WTC11 (cell line): Measurements from ENCODE around the gene DCUN1D2.

Experiments used
- ATF3 ChIP-seq: sonication (generic); formaldehyde crosslinking; conservative IDR thresholded peaks from 2 replicates; pipeline ENCODE4 v1.8.1; 2022; ENCODE audit warnings: mild to moderate bottlenecking, missing genetic modification reagents
- CBFB ChIP-seq: sonication (generic); formaldehyde crosslinking; IDR thresholded peaks from 2 replicates; pipeline ENCODE4 v1.8.1; 2022; ENCODE audit warnings: mild to moderate bottlenecking, low read depth, missing genetic modification reagents
- CTCF ChIP-seq: fragments of 200-600 bp; IDR thresholded peaks from 2 replicates; pipeline ENCODE4 v1.8.0; 2022; ENCODE audit warnings: antibody characterized with exemption
- ETV6 ChIP-seq: sonication (generic); formaldehyde crosslinking; IDR thresholded peaks from 2 replicates; pipeline ENCODE4 v1.8.1; 2022; ENCODE audit warnings: mild to moderate bottlenecking, missing genetic modification reagents
- ZNF121 ChIP-seq: sonication (generic); formaldehyde crosslinking; IDR thresholded peaks from 2 replicates; pipeline ENCODE4 v1.8.0; 2023; ENCODE audit warnings: missing genetic modification reagents
- ZNF512 ChIP-seq: sonication (generic); formaldehyde crosslinking; IDR thresholded peaks from 2 replicates; pipeline ENCODE4 v1.8.1; 2022; ENCODE audit warnings: missing genetic modification reagents, borderline replicate concordance

- TF ChIP-seq CTCF (no peak), CBFB (CRISPR knock-in tag) (no peak), ZNF512 (CRISPR knock-in tag) (no peak), ZNF121 (no peak), ATF3 (no peak), ETV6 (CRISPR knock-in tag) (no peak)
Measured at GRCh38 chr13:113418722-113419049, 71.8 kb downstream of the DCUN1D2 start.
